Activated CD4-positive, alpha-beta T cell treated with anti-CD3 and anti-CD28 coated beads for 36 hours (primary cell): Measurements from ENCODE around the gene TSBP1. TPM values are rescaled to one million over a fixed set of nuclear protein-coding genes. Genes with fewer than 3 reads are reported as not detected.
A peak's percentile ranks its signal among the peaks of the same experiment; 100 is the strongest.

Experiments
- ATAC-seq: fragments of 200-7000 bp; cut with Tn5 transposase; one replicate; pipeline ENCODE4 v1.10.0; 2021; ENCODE audit warnings: mild to moderate bottlenecking, moderate library complexity
- CTCF ChIA-PET: fragments of 350-600 bp; sonication (Branson Sonifier 250); formaldehyde crosslinking; loops from one replicate; lab custom pipeline; 2021; ENCODE audit warnings: antibody characterized with exemption; lab: Charles Lee
- POLR2A ChIA-PET: fragments of 350-600 bp; sonication (Branson Sonifier 250); formaldehyde crosslinking; loops from one replicate; lab custom pipeline; 2021; ENCODE audit warnings: antibody characterized with exemption, inconsistent platforms; lab: Charles Lee
- DNase-seq: peaks from one replicate; pipeline ENCODE4 v3.0.0-alpha.2; 2020
- H3K27ac Mint-ChIP-seq: one replicate; pipeline ENCODE4 v1.8.0; 2021; ENCODE audit warnings: mixed read lengths
- H3K27me3 Mint-ChIP-seq: one replicate; pipeline ENCODE4 v1.8.0; 2021; ENCODE audit warnings: mixed read lengths
- H3K36me3 Mint-ChIP-seq: one replicate; pipeline ENCODE4 v1.8.0; 2021; ENCODE audit warnings: low read depth, mixed read lengths
- H3K4me1 Mint-ChIP-seq: one replicate; pipeline ENCODE4 v1.8.0; 2021; ENCODE audit warnings: mixed read lengths
- H3K4me3 Mint-ChIP-seq: one replicate; pipeline ENCODE4 v1.8.0; 2021; ENCODE audit warnings: mild to moderate bottlenecking, moderate library complexity, mixed read lengths
- H3K9me3 Mint-ChIP-seq: one replicate; pipeline ENCODE4 v1.8.0; 2021; ENCODE audit warnings: low read depth, mixed read lengths
- intact Hi-C, 2 experiments: fragments of 100-400 bp; cut with DNase I in 1 of 2; cut with micrococcal nuclease in 1 of 2; formaldehyde crosslinking; loops; one replicate each; pipeline versions ENCODE4 v1.14.2 to v1.15.1; 2022 to 2024; cut with DNase I, micrococcal nuclease
- total RNA-seq, 2 experiments: library from RNA; stranded (reverse); gene quantifications; one replicate each; pipeline ENCODE4 v1.2.3, GENCODE V29; 2021

TSBP1 gene, protein sequence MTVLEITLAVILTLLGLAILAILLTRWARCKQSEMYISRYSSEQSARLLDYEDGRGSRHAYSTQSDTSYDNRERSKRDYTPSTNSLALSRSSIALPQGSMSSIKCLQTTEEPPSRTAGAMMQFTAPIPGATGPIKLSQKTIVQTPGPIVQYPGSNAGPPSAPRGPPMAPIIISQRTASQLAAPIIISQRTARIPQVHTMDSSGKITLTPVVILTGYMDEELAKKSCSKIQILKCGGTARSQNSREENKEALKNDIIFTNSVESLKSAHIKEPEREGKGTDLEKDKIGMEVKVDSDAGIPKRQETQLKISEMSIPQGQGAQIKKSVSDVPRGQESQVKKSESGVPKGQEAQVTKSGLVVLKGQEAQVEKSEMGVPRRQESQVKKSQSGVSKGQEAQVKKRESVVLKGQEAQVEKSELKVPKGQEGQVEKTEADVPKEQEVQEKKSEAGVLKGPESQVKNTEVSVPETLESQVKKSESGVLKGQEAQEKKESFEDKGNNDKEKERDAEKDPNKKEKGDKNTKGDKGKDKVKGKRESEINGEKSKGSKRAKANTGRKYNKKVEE
- not detected for total RNA-seq

GRCh38 chr6:32371803-32372202 lies at the start of gene TSBP1:
TSS of gene TSBP1 (minus strand) at chr6:32371903. CDS start at chr6:32371706, 197 bp downstream.
- H3K27me3 Mint-ChIP-seq, result peaks cover 30% of the 10 kb centered on the region
- H3K4me3 Mint-ChIP-seq, result no peak within 1 kb of the TSS
- H3K4me1 Mint-ChIP-seq, result peaks cover 12% of the 10 kb centered on the region
- H3K9me3 Mint-ChIP-seq, result no peaks in the 10 kb centered on the region
- POLR2A ChIA-PET, result no interaction called here
- DNase-seq (no peak), ATAC-seq (no peak)
- CTCF ChIA-PET, result no interaction called here
- H3K36me3 Mint-ChIP-seq, result no peaks in the 10 kb centered on the region
- intact Hi-C loops, result loop anchor here in 1 of 2 experiments (2.0 kb wide), 1 partner anchor 117 kb away; no protein-coding TSS in a partner anchor
- H3K27ac Mint-ChIP-seq, result no peak within 1 kb of the TSS

- no peak overlapping the region for H3K27ac Mint-ChIP-seq
- DNase-seq (no peak), ATAC-seq (no peak)
- peaks cover 3% of the 10 kb centered on the region for H3K4me1 Mint-ChIP-seq
- ChIA-PET CTCF (interaction anchor here (0.6 to 7.5 kb wide), 9 partner anchors 8 to 383 kb away, joined by 3 to 74 read pairs (median 4); partner anchors contain the start of gene BTNL2), POLR2A (no interaction called here)
- no peak overlapping the region for H3K4me3 Mint-ChIP-seq
- no peaks in the 10 kb centered on the region for H3K9me3 Mint-ChIP-seq
- intact Hi-C loops, result no loop called here
- H3K27me3 Mint-ChIP-seq, result peaks cover 42% of the 10 kb centered on the region
- no peaks in the 10 kb centered on the region for H3K36me3 Mint-ChIP-seq
These were observed 44.3 kb upstream of the TSBP1 start for GRCh38 chr6:32416036-32416435.

- peak; percentile 77 for ATAC-seq
- POLR2A ChIA-PET, result no interaction called here
These were observed 43.9 kb upstream of the TSBP1 start for GRCh38 chr6:32415521-32416019.

DNA sequence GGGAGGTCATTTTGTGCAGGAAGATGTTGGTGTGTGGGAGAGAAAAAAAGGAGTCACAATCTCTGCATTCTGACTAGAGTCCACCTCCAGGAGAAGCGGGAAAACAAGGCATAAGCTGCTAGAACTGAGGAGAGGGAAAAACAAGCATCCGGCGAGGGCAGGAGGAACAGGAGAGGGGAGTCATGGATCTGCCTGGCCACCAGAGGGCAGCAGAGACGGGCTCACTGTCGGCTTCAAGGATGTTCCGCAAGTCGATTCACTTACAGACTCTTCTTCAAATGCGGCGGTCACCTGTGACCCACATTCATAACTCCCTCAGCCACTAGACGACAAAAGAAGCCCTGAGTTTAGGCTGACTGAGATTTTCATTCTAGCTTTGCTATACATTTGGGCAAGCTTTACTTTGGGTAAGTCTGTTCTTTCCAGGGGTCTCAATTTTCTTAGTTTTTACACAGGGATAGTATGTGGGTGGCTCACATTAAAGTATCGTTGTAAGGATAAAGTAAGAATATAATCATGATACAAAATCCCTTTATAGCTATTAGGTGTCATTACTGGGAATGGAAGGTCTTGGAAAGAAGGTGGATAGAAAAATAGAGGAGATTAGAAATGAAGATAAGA lies 41.8 kb upstream of the TSBP1 start:
- Mint-ChIP-seq H3K36me3 (no peaks in the 10 kb centered on the region), H3K4me3 (no peak overlapping the region), H3K4me1 (peaks cover 5% of the 10 kb centered on the region), H3K9me3 (no peaks in the 10 kb centered on the region), H3K27ac (no peak overlapping the region), H3K27me3 (peaks cover 39% of the 10 kb centered on the region)
- CTCF ChIA-PET, result interaction anchor here (0.5 to 7.5 kb wide), 39 partner anchors 9 to 520 kb away, joined by 3 to 74 read pairs (median 4); partner anchors contain the start of genes HLA-DRA and PSMB9
- intact Hi-C loops, result loop anchor here (1.0 to 5.0 kb wide), 8 partner anchors 169 to 455 kb away; no protein-coding TSS in a partner anchor
- DNase-seq (peak; percentile 93), ATAC-seq (peak; percentile 93)
- POLR2A ChIA-PET, result no interaction called here

More at GRCh38 chr6:32415521-32416019, 43.9 kb upstream of the TSBP1 start:
- Mint-ChIP-seq H3K4me1 (peaks cover 3% of the 10 kb centered on the region), H3K9me3 (no peaks in the 10 kb centered on the region), H3K36me3 (no peaks in the 10 kb centered on the region), H3K27ac (no peak overlapping the region), H3K4me3 (no peak overlapping the region), H3K27me3 (peaks cover 45% of the 10 kb centered on the region)
- CTCF ChIA-PET, result interaction anchor here (0.7 to 7.5 kb wide), 10 partner anchors 9 to 382 kb away, joined by 3 to 74 read pairs (median 18); no protein-coding TSS in a partner anchor
- peak; percentile 86 for DNase-seq
- intact Hi-C loops, result loop anchor here (1.0 to 2.0 kb wide), 4 partner anchors 170 to 453 kb away; no protein-coding TSS in a partner anchor

DNA sequence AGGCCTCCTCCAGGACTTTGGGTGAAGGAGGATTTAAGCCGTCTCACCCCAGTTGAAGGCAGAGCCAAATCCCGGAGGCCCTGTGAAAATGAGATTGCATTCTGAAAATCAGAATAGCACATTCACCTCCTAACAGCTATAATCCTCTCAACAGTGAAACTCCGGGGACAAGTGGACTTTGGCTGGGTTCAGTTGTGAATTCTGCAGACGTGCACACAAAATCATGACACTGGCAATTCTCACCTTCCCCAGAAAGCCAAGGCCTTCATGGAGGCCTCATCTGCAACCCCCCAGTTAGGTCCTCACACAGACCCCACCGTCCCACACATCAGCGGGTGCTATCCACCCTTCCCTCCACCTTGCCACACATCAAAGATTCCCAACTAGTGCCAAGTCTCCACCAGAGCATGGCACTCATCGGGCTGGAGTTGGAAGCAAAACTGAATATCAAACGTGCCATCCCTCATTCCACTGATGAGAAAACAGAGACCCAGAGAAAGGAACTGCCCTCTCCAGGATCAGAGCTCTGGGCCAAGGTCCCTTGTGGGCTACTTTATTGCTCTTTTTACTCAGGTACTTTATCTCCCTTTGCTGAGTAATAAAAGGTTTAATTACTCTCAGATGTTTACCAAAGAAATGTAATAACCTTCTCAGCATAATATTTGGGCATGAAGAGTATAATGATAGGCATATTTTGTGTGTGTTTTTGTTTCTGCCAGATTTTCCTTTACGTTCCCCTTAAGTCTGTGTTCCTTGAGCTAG lies 40.0 kb upstream of the TSBP1 start:
- ChIA-PET CTCF (interaction anchor here (0.6 to 7.5 kb wide), 10 partner anchors 13 to 457 kb away, joined by 3 to 74 read pairs (median 7); no protein-coding TSS in a partner anchor), POLR2A (no interaction called here)
- Mint-ChIP-seq H3K27ac (no peak overlapping the region), H3K27me3 (peaks cover 43% of the 10 kb centered on the region), H3K9me3 (no peaks in the 10 kb centered on the region), H3K4me1 (peaks cover 5% of the 10 kb centered on the region), H3K4me3 (no peak overlapping the region), H3K36me3 (no peaks in the 10 kb centered on the region)
- ATAC-seq (no peak), DNase-seq (no peak)
- intact Hi-C loops, result loop anchor here in 1 of 2 experiments (2.0 to 5.0 kb wide), 3 partner anchors 167 to 456 kb away; no protein-coding TSS in a partner anchor

DNA sequence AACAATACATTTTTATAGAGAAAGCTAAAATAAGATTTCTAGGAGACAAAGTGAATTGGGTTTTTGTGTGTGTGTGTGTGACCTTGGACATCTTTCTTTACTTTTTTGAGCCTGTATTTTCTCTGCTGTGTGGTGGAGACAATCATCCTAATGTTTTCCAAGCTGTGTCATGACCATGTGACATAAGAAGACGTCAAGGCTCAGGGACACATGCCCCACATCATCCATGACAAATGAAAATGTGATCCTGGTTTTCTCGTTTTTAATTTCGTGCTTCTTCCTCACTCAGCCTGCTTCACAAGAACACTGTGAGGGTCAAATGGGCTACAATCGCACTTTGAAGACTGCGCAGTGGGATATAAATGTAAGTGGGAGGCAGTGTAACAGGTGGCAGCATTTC lies 39.2 kb upstream of the TSBP1 start:
- DNase-seq (no peak), ATAC-seq (no peak)
- H3K4me3 Mint-ChIP-seq, result no peak overlapping the region
- POLR2A ChIA-PET, result no interaction called here
- H3K27me3 Mint-ChIP-seq, result peaks cover 41% of the 10 kb centered on the region
- no peaks in the 10 kb centered on the region for H3K36me3 Mint-ChIP-seq
- no peak overlapping the region for H3K27ac Mint-ChIP-seq
- intact Hi-C loops, result loop anchor here in 1 of 2 experiments (5.0 kb wide), 1 partner anchor 456 kb away; no protein-coding TSS in a partner anchor
- H3K9me3 Mint-ChIP-seq, result no peaks in the 10 kb centered on the region
- peaks cover 5% of the 10 kb centered on the region for H3K4me1 Mint-ChIP-seq
- CTCF ChIA-PET, result interaction anchor here (0.6 to 7.5 kb wide), 5 partner anchors 9 to 375 kb away, joined by 3 to 74 read pairs (median 3); no protein-coding TSS in a partner anchor

DNA sequence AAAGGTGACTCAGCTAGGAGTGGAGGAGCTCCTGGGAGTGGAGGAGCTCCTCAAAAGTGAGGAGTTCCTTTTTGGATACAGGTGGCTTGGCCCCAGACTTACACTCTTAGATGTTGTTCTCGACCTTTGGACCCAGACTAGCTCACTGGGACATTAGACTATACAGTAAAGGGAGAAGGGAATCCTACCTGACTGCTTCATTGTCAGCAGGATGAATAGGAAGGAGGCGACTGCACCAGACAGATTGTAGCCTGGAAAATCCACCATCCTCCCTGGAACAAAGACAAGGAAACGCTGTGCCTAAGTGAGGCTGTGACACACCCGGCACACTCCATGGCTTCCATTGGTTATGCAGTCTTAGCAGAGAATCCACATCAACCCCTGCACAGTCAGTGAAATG lies 35.2 kb upstream of the TSBP1 start, which contains the start of gene BTNL2:
BTNL2 (minus strand) TSS at position 325 of the 400 bp plus-strand sequence; CDS start at position 267, 58 bp downstream.
- ATAC-seq, result no peak
- H3K27ac Mint-ChIP-seq, result no peak within 1 kb of the TSS
- intact Hi-C loops, result no loop called here
- H3K36me3 Mint-ChIP-seq, result no peaks in the 10 kb centered on the region
- H3K9me3 Mint-ChIP-seq, result no peaks in the 10 kb centered on the region
- H3K27me3 Mint-ChIP-seq, result peaks cover 34% of the 10 kb centered on the region
- H3K4me3 Mint-ChIP-seq, result no peak within 1 kb of the TSS
- no peak for DNase-seq
- POLR2A ChIA-PET, result interaction anchor here (0.7 kb wide), 1 partner anchor 211 kb away, joined by 5 read pairs; no protein-coding TSS in a partner anchor
- CTCF ChIA-PET, result interaction anchor here (0.6 to 1.8 kb wide), 3 partner anchors 9 to 675 kb away, joined by 3 to 7 read pairs (median 4); no protein-coding TSS in a partner anchor
- peaks cover 1% of the 10 kb centered on the region for H3K4me1 Mint-ChIP-seq

- ATAC-seq (no peak), DNase-seq (no peak)
- H3K9me3 Mint-ChIP-seq, result no peaks in the 10 kb centered on the region
- intact Hi-C loops, result no loop called here
- H3K27me3 Mint-ChIP-seq, result peaks cover 31% of the 10 kb centered on the region
- ChIA-PET CTCF (interaction anchor here (0.6 to 2.8 kb wide), 6 partner anchors 8 to 674 kb away, joined by 3 to 17 read pairs (median 6); no protein-coding TSS in a partner anchor), POLR2A (interaction anchor here (0.7 kb wide), 1 partner anchor 212 kb away, joined by 5 read pairs; no protein-coding TSS in a partner anchor)
- no peaks in the 10 kb centered on the region for H3K36me3 Mint-ChIP-seq
- peaks cover 1% of the 10 kb centered on the region for H3K4me1 Mint-ChIP-seq
- H3K27ac Mint-ChIP-seq, result no peak overlapping the region
- H3K4me3 Mint-ChIP-seq, result no peak overlapping the region
These were observed 34.5 kb upstream of the TSBP1 start for GRCh38 chr6:32406197-32406596.

DNA sequence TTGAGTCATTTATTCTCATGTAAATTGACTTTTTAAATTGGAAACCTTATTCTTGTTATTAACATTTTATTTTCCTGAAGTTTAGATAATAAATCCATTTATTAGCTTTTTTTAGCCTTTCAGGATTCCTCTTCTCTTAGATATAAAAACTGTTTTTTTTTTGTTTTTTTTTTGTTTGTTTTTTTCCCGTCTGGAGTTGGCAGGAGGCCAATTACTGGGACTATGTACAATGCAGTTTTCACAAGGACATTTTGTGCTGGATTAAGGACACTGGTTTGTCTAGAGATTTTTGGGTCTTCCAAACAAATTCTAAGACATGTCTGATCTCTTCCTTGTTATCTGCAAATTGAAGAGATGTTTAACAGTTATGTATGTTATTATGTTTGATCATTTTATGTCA lies 34.0 kb upstream of the TSBP1 start:
- ChIA-PET POLR2A (no interaction called here), CTCF (interaction anchor here (1.0 to 2.8 kb wide), 5 partner anchors 8 to 380 kb away, joined by 3 to 17 read pairs (median 7); no protein-coding TSS in a partner anchor)
- Mint-ChIP-seq H3K4me1 (peaks cover 1% of the 10 kb centered on the region), H3K9me3 (no peaks in the 10 kb centered on the region), H3K27ac (no peak overlapping the region), H3K27me3 (peaks cover 28% of the 10 kb centered on the region), H3K36me3 (no peaks in the 10 kb centered on the region), H3K4me3 (no peak overlapping the region)
- intact Hi-C loops, result no loop called here
- no peak for DNase-seq
- no peak for ATAC-seq

- H3K27ac Mint-ChIP-seq, result no peak overlapping the region
- CTCF ChIA-PET, result no interaction called here
- no peaks in the 10 kb centered on the region for H3K9me3 Mint-ChIP-seq
- no peaks in the 10 kb centered on the region for H3K4me1 Mint-ChIP-seq
- DNase-seq (no peak), ATAC-seq (no peak)
- peaks cover 31% of the 10 kb centered on the region for H3K27me3 Mint-ChIP-seq
- POLR2A ChIA-PET, result no interaction called here
- no peaks in the 10 kb centered on the region for H3K36me3 Mint-ChIP-seq
- intact Hi-C loops, result no loop called here
- H3K4me3 Mint-ChIP-seq, result no peak overlapping the region
These were observed 31.1 kb upstream of the TSBP1 start for GRCh38 chr6:32402812-32403211.
